Pancreas (tissue), 10 donors: Measurements from ENCODE around the gene GMDS. TPM values are rescaled to one million over a fixed set of nuclear protein-coding genes. Genes with fewer than 3 reads are reported as not detected.

Source experiments
- ATAC-seq, 4 donors: fragments of 200-7000 bp; cut with Tn5 transposase; one replicate each; pipeline versions ENCODE4 v1.8.0 to v1.9.1; 2020; ENCODE audit warnings: mild to moderate bottlenecking in 4 of 4, moderate library complexity in 4 of 4
- DNase-seq, 6 donors: peaks; one replicate each; pipeline ENCODE4 v3.0.0-alpha.2; 2020
- FAIRE-seq: peaks from 2 replicates; lab custom pipeline; 2012; peaks lifted over from hg19 to GRCh38; lab: Jason Lieb, UNC
- H3K27ac ChIP-seq, 4 donors: fragments of 200-600 bp; sonication (generic); 1 replicate in 3 of 4; 2 replicates in 1 of 4; pipeline versions ENCODE4 v1.5.0 to v1.8.0; 2020
- H3K27me3 ChIP-seq, 4 donors: fragments of 200-600 bp; one replicate each; pipeline ENCODE4 v1.8.0; 2021
- H3K36me3 ChIP-seq, 3 donors: fragments of 200-600 bp; sonication (generic) in 1 of 3; one replicate each; pipeline versions ENCODE4 v1.5.0 to v1.8.0; 2020 to 2021
- H3K4me1 ChIP-seq, 3 donors: fragments of 200-600 bp; one replicate each; pipeline ENCODE4 v1.8.0; 2021
- H3K4me3 ChIP-seq, 4 donors: fragments of 200-600 bp; sonication (generic) in 2 of 4; one replicate each; pipeline versions ENCODE4 v1.5.0 to v1.8.0; 2020 to 2021
- H3K9me3 ChIP-seq, 4 donors: fragments of 200-600 bp; one replicate each; pipeline ENCODE4 v1.8.0; 2021
- CTCF ChIP-seq, 4 donors: fragments of 200-600 bp; sonication (generic) in 3 of 4; IDR thresholded peaks; one replicate each; pipeline versions ENCODE4 v1.5.0 to v1.8.0; 2021; ENCODE audit warnings: antibody characterized with exemption in 4 of 4
- WGBS, 2 donors: extraction: QIAGEN DNeasy Blood & Tissue Kit; methylation state at CpG; one replicate each; pipeline ENCODE4 v1.1.7; 2013; 5-methylcytosine and 5-hydroxymethylcytosine counted together
- intact Hi-C, 3 donors: fragments of 100-400 bp; cut with DNase I; formaldehyde crosslinking; loops; one replicate each; pipeline versions ENCODE4 v1.11.1 to v1.14.2; 2022
- polyA plus RNA-seq, 2 donors: library from polyadenylated mRNA; stranded (reverse); fragments of 200-250 nt; gene quantifications; one replicate each; pipeline ENCODE4 v1.2.3, GENCODE V29; 2013
- total RNA-seq, 6 donors: library from RNA; stranded (reverse); fragmentation: NEBNext Ultra II Directional in 4 of 6; extraction: Animal tissue kit (Norgen Biotek cat#: 25700) in 4 of 6; gene quantifications; one replicate each; pipeline versions ENCODE4 v1.2.1 to v1.2.4, GENCODE V29; 2021 to 2023
- donor health status: healthy with polysubstance abuse.
- donor health status: DM: no; HTN: no; CAD: no; lungs with moderate emphysema.
- donor health status: DM: no; HTN: no; CAD: no.
- donor health status: control.
- donor health status: control.
- donor health status: Bipolar disorder and iron deficiency.
- donor health status: DM: yes; HTN: yes; CAD: no.
- donor health status: DM: no; HTN: no; CAD: no.
- donor health status: DM: no; HTN: no; CAD: no.
- donor health status: DM: yes; HTN: yes; CAD: no.

Gene GMDS
- total and polyA plus RNA-seq, 8 donors, result 7.6 to 40.8 (median 26.5) TPM

- Histone ChIP-seq H3K27ac (no peak overlapping the region), H3K4me3 (no peak overlapping the region), H3K27me3 (no peaks in the 10 kb centered on the region), H3K4me1 (peaks cover 8 to 31% (median 30%) of the 10 kb centered on the region in 3 donors), H3K9me3 (no peaks in the 10 kb centered on the region), H3K36me3 (no peaks in the 10 kb centered on the region)
- no peak for TF ChIP-seq CTCF (IDR thresholded peaks at IDR 0.05)
- FAIRE-seq (no peak), DNase-seq (no peak), ATAC-seq (no peak)
- WGBS, 2 donors, result 94 to 98% methylated on average over 2 of the region's 2 CpGs
- intact Hi-C loops, result no loop called here
Observed at GRCh38 chr6:2116496-2116895, 128.9 kb downstream of the GMDS start.

GRCh38 chr6:2114100-2114499 lies 131.3 kb downstream of the GMDS start:
- intact Hi-C loops, result no loop called here
- Histone ChIP-seq H3K27me3 (no peaks in the 10 kb centered on the region), H3K4me1 (peaks cover 8 to 25% (median 21%) of the 10 kb centered on the region in 3 donors), H3K9me3 (no peaks in the 10 kb centered on the region), H3K27ac (no peak overlapping the region), H3K4me3 (no peak overlapping the region), H3K36me3 (no peaks in the 10 kb centered on the region)
- whole genome bisulfite sequencing, 2 donors, result 94 to 100% methylated on average over 1 of the region's 1 CpG
- DNase-seq (no peak), FAIRE-seq (no peak), ATAC-seq (no peak)
- no peak for TF ChIP-seq CTCF (IDR thresholded peaks at IDR 0.05)

DNA sequence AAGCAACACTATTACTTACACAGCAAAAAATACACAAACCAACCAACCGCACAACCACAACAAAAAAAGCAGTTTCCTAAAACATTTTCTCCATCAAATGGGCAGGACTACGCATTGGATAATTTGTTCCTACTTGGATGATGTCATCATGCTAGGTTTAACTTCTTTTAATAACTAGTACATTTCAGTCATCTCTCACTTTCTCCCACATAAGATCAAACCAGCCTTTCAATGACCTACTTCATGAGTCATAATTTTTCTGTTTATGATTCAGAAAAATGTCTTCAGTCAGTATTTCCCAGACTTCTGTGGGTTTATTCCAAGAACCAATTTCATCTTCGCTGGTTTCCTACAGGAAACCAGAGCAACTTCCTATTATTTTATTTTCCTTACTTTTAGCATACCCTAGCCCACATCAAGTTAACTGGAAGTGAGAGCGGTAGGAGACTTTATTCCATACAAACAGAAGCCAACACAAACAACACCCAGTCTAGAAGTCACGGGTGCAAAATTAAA lies 134.2 kb downstream of the GMDS start:
- Histone ChIP-seq H3K27ac (no peak overlapping the region), H3K36me3 (no peaks in the 10 kb centered on the region), H3K27me3 (no peaks in the 10 kb centered on the region), H3K4me1 (peaks cover 0 to 7% (median 6%) of the 10 kb centered on the region in 3 donors), H3K4me3 (no peak overlapping the region), H3K9me3 (no peaks in the 10 kb centered on the region)
- no peak for TF ChIP-seq CTCF (IDR thresholded peaks at IDR 0.05)
- FAIRE-seq, result no peak
- intact Hi-C loops, result no loop called here
- no peak for DNase-seq
- ATAC-seq, result peak in 3 of 4 donors; percentile 42 to 72 (median 52)
- 86 to 91% methylated on average over 5 of the region's 5 CpGs for WGBS, 2 donors

DNA sequence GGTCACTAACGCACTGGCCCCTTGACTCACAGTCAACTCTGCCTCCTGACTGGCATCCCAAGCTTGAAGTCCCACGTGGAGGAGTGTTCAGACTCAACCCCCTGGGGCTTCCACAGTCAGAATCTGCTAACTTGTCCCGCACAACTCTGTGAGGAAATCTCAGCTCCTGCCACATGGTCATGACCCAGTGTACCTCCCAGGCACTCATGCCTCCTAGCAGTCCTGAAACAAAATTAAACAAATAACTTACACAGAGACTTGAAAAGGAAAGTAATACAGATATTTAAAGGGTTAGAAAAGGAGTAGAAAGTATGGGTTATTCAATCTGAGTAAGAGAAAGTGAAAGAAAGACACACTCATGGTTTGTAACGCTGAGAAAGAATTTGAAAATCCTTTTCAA lies 134.9 kb downstream of the GMDS start:
- DNase-seq (no peak), ATAC-seq (no peak), FAIRE-seq (no peak)
- intact Hi-C loops, result no loop called here
- WGBS, 2 donors, result 86 to 89% methylated on average over 4 of the region's 4 CpGs
- Histone ChIP-seq H3K4me3 (no peak overlapping the region), H3K27me3 (no peaks in the 10 kb centered on the region), H3K4me1 (peaks cover 0 to 7% (median 6%) of the 10 kb centered on the region in 3 donors), H3K36me3 (no peaks in the 10 kb centered on the region), H3K9me3 (no peaks in the 10 kb centered on the region), H3K27ac (no peak overlapping the region)
- TF ChIP-seq CTCF (IDR thresholded peaks at IDR 0.05), result no peak

- intact Hi-C loops, result loop anchor here in 2 of 3 donors (10.0 kb wide), 1 partner anchor 505 kb away; the partner anchor contains the start of gene FOXC1 (in 2 of the 2)
- H3K36me3 ChIP-seq, result no peaks in the 10 kb centered on the region
- 92 to 93% methylated on average over 5 of the region's 5 CpGs for WGBS, 2 donors
- no peaks in the 10 kb centered on the region for H3K9me3 ChIP-seq
- no peaks in the 10 kb centered on the region for H3K27me3 ChIP-seq
- DNase-seq (no peak), ATAC-seq (no peak), FAIRE-seq (no peak)
- no peak for TF ChIP-seq CTCF (IDR thresholded peaks at IDR 0.05)
- H3K4me3 ChIP-seq, result no peak overlapping the region
- peaks cover 0 to 7% (median 6%) of the 10 kb centered on the region in 3 donors for H3K4me1 ChIP-seq
- no peak overlapping the region for H3K27ac ChIP-seq
Observed at GRCh38 chr6:2109796-2110195, 135.6 kb downstream of the GMDS start.
